Measurements from ENCODE around the gene ZNF432.

ZNF432 gene

DNA sequence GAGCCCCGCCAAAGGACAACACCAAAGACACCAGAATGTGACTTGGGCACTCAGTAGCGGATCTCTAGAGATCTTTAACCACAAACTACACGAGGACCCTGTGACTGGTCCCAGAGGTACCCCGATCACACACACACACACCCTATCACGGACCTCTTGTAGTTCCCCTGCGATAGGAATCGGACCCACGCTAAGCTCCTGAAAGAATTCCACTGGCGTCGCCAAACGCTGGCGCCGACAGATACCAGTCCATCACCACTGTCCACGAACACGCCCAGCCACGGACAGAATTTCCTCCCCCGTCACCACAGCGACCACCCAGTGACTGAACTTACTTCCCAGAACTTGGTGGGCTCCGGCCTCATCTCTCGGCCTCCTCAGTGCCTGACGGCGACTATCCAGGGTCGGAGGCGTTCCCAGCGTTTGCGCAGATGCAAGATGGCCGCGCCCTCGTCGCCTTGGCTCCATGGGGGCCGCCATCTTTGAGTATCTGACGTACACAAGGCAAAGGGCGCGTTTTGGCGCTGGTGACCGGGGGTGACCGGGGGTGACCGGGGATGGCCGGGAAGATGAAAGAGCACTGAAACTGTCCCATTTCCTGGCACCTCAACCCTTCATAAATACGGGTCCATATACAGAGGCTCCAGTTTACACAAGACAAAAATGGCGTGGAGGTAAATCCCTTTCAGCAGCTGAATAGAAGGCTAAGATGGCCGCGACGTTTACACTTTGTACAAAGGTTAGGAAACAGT lies 40.7 kb downstream of the ZNF432 start, which contains the start of gene ZNF615:
ZNF615 (minus strand) TSS at position 406 of the 752 bp plus-strand sequence. CDS start 4,500 bp downstream, outside the sequence.
- DNase-seq, result peak; percentile 88

DNA sequence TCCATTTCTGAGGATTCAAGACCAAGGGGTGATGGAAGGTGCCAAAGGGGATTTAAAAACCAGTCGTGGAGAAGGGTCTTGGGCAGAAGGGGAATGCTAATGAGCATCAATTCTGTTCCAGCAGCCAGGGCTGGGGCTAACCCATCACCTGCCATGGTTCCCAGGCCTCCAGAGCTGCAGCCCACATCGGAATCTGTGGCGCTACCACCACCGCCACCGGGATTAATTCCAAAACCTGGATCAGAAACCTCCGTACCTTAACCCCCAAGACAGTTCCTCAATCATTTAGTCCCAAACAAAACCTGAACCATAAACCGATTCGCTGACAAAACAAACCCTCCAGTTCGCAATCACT lies 41.2 kb downstream of the ZNF432 start:
- DNase-seq, result no peak

DNA sequence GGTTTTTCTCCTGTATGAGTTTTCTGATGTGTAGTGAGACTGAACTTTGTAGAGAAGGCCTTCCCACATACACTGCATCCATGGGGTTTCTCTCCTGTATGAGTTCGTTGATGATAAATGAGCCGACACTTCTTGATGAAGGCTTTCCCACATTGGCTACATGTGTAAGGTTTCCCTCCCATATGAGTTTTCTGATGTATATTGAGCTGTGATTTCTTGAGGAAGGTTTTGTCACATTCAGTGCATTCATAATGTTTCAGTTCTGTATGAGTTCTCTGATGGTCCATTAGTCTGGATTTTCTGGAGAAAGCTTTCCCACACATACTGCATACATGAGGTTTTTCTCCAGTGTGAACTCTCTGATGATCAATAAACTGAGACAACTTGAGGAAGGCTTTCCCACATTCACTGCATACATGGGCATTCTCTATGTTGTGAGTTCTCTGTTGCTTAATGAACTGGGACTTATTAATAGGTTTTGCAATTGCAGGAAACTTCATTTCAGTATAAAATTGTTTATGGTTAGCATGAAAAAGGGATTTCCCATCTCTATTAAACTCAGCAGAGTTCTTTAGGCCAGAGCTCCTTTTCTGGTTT lies 54.5 kb downstream of the ZNF432 start:
- no peak for DNase-seq

DNA sequence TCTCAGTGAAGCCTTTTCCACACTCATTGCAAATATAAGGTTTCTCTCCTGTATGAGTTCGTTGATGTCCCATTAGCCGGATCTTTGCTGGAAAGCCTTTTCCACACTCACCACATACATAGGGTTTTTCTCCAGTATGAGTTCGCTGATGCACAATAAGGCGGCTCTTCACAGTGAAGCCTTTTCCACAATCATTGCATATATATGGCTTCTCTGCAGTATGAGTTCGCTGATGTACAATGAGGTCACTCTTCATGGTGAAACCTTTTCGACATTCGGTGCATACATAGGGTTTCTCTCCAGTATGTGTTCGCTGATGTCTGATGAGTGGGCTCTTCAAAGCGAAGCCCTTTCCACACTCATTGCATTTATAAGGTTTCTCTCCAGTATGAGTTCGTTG lies 55.2 kb downstream of the ZNF432 start:
- no peak for DNase-seq

DNA sequence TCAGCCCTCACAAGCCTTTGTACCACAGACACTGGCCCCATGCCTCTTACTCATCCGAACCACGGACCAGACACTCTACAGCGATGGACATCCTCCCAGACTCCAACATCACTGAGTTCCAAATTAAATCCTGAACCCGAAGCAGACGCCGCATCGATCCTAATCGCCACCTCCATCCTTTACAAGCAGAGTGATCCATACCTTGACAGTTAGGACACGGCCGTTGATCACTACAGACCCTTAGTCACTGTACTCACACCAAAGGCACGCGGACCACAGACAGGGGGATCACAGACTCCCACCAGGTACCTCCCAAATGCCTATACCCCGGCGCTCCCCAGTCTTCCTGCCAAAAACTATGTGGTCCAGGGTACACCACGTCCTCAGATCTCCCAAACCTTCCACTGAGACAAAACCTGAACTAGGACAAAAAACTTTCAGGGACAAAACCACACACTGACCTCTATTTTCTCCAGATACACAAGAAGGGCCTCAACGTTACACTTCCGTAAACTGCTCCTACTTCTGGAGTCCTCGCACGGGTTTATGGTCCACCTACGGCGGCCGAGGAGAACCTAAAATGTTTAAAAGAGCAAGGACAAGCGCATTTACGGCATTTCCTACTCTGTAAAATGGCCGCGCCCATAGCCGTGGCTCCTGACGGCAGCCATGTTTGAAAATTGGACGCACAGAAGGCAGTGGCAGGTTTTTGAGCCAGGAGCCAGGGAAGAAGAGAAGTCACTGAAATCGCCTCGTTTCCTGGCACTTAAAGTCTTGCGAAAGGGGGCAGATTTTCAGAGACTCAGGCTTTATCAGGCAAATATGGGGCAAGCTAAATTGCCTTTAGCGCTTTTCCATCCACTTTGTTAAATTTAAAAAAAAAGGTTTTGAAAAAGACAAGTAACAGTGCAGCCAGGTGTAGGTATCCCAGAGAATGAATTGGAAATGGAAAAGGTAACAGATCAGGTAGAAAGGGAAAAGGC lies 62.0 kb downstream of the ZNF432 start, which contains the start of gene ZNF350:
ZNF350 (minus strand) TSS at position 532 of the 983 bp plus-strand sequence. CDS start 12,480 bp downstream, outside the sequence.
- peak; percentile 89 for DNase-seq

DNA sequence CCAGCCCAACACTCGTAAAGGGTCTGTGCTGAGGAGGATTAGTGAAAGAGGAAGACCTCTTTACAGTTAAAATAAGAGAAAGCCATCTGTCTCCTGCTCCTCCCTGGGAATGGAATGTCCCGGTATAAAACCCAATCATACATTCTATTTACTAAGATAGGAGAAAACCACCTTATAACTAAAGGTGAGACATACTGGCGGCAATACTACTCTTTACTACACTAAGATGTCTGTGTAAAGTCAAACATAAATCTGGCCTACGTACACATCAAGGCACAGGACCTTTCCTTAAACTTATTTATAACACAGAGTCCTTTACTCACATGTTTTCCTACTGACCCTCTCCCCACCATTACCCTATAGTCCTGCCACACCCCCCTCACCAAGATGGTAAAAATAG lies 65.3 kb downstream of the ZNF432 start:
- no peak for DNase-seq
